H1 (cell line): ENCODE results near the gene GLB1L3. TPM values are rescaled to one million over a fixed set of nuclear protein-coding genes. Genes with fewer than 3 reads are reported as not detected.

Source experiments
- CTCF ChIA-PET: fragments of 300-600 bp; sonication (Branson Sonifier 250); formaldehyde crosslinking; loops from one replicate; lab custom pipeline; 2021; ENCODE audit not compliant: partially characterized antibody; lab: Charles Lee
- POLR2A ChIA-PET: fragments of 300-600 bp; sonication (Branson Sonifier 250); formaldehyde crosslinking; loops from one replicate; lab custom pipeline; 2021; ENCODE audit warnings: inconsistent platforms; ENCODE audit not compliant: partially characterized antibody; lab: Charles Lee
- DNase-seq, 2 experiments: peaks; one replicate each; pipeline versions ENCODE4 v3.0.0 to v3.0.0-alpha.2; 2010 to 2022; ENCODE audit warnings: low spot score in 2 of 2, low read depth in 1 of 2, mixed read lengths in 1 of 2
- FAIRE-seq: peaks from 2 replicates; lab custom pipeline; 2011; peaks lifted over from hg19 to GRCh38; lab: Jason Lieb, UNC
- H2AFZ ChIP-seq: 2 replicates; pipeline ENCODE4 v1.8.1; 2012; ENCODE audit warnings: low read length, inconsistent platforms
- H2AK5ac ChIP-seq: 2 replicates; pipeline ENCODE4 v1.6.1; 2013; ENCODE audit warnings: low read depth, low read length
- H2BK120ac ChIP-seq: replicated peaks from 2 replicates; pipeline ENCODE3; 2013; ENCODE audit warnings: low read depth, low read length, inconsistent platforms
- H2BK12ac ChIP-seq: 2 replicates; pipeline ENCODE4 v1.6.1; 2013; ENCODE audit warnings: low read depth, low read length
- H2BK15ac ChIP-seq: 2 replicates; pipeline ENCODE4 v1.6.1; 2013; ENCODE audit warnings: low read length
- H2BK20ac ChIP-seq: 2 replicates; pipeline ENCODE4 v1.6.1; 2013; ENCODE audit warnings: low read length
- H2BK5ac ChIP-seq: 2 replicates; pipeline ENCODE4 v1.6.1; 2013; ENCODE audit warnings: low read depth, low read length
- H3K14ac ChIP-seq: 2 replicates; pipeline ENCODE4 v1.6.1; 2013; ENCODE audit warnings: inconsistent platforms; ENCODE audit not compliant: insufficient read length
- H3K18ac ChIP-seq: 2 replicates; pipeline ENCODE4 v1.6.1; 2013; ENCODE audit warnings: low read length; ENCODE audit errors: extremely low read depth
- H3K23ac ChIP-seq: 2 replicates; pipeline ENCODE4 v1.6.1; 2013; ENCODE audit warnings: inconsistent platforms; ENCODE audit not compliant: insufficient read length
- H3K23me2 ChIP-seq: 2 replicates; pipeline ENCODE4 v1.6.1; 2013; ENCODE audit warnings: low read depth, low read length
- H3K27ac ChIP-seq: 2 replicates; pipeline ENCODE4 v1.6.1; 2011; ENCODE audit warnings: low read depth, low read length, inconsistent platforms
- H3K27me3 ChIP-seq, 4 experiments: replicated peaks in 1 of 4; 1 replicate in 1 of 4; 2 replicates in 3 of 4; pipeline versions ENCODE4 v1.6.1 to v1.8.1; 2011 to 2013; ENCODE audit warnings: low read length in 3 of 4, mild to moderate bottlenecking in 3 of 4, inconsistent platforms in 2 of 4, mixed read lengths in 2 of 4, moderate library complexity in 1 of 4; ENCODE audit not compliant: control insufficient read depth in 3 of 4, insufficient read depth in 3 of 4; ENCODE audit errors: extremely low read depth in 1 of 4
- H3K36me3 ChIP-seq, 4 experiments: 2 replicates each; pipeline versions ENCODE4 v1.6.1 to v1.8.1; 2011 to 2013; ENCODE audit warnings: mild to moderate bottlenecking in 4 of 4, low read length in 3 of 4, moderate library complexity in 2 of 4, control low read depth in 1 of 4, inconsistent platforms in 1 of 4; ENCODE audit not compliant: insufficient read depth in 4 of 4, control insufficient read depth in 2 of 4
- H3K4ac ChIP-seq: replicated peaks from 2 replicates; pipeline ENCODE3; 2013; ENCODE audit warnings: low read length, low read depth, mixed read lengths, inconsistent platforms; ENCODE audit not compliant: insufficient read length
- H3K4me1 ChIP-seq, 4 experiments: replicated peaks in 1 of 4; 1 replicate in 1 of 4; 2 replicates in 3 of 4; pipeline versions ENCODE4 v1.6.1 to v1.8.1; 2011 to 2013; ENCODE audit warnings: low read length in 3 of 4, inconsistent platforms in 2 of 4, mixed read lengths in 1 of 4; ENCODE audit not compliant: insufficient read depth in 4 of 4, control insufficient read depth in 3 of 4
- H3K4me2 ChIP-seq, 2 experiments: 2 replicates each; pipeline versions ENCODE4 v1.6.1 to v1.8.1; 2011 to 2013; ENCODE audit warnings: low read depth in 2 of 2, low read length in 2 of 2, control low read depth in 1 of 2, inconsistent platforms in 1 of 2, mild to moderate bottlenecking in 1 of 2; ENCODE audit not compliant: insufficient read depth in 1 of 2
- H3K4me3 ChIP-seq, 4 experiments: fragments of 200-600, 300-600 bp in 1 of 4; sonication (generic), shearing (Covaris generic), sonication (Bioruptor Twin) in 1 of 4; 2 replicates each; pipeline versions ENCODE4 v1.5.1 to v1.8.1; 2011 to 2016; ENCODE audit warnings: low read length in 4 of 4, low read depth in 3 of 4, control low read depth in 2 of 4, inconsistent platforms in 2 of 4, mild to moderate bottlenecking in 2 of 4, mixed read lengths in 1 of 4, moderate library complexity in 1 of 4; ENCODE audit not compliant: insufficient read depth in 2 of 4; ENCODE audit errors: extremely low read depth in 1 of 4
- H3K56ac ChIP-seq: replicated peaks from 2 replicates; pipeline ENCODE3; 2013; ENCODE audit warnings: low read depth, mild to moderate bottlenecking, mixed read lengths, low read length, inconsistent platforms; ENCODE audit not compliant: insufficient read length
- H3K79me1 ChIP-seq: 2 replicates; pipeline ENCODE4 v1.6.1; 2013; ENCODE audit warnings: low read depth, low read length, control low read depth
- H3K79me2 ChIP-seq, 2 experiments: 2 replicates each; pipeline versions ENCODE4 v1.6.1 to v1.8.1; 2012 to 2013; ENCODE audit warnings: low read length in 2 of 2, mild to moderate bottlenecking in 2 of 2, inconsistent platforms in 1 of 2; ENCODE audit not compliant: insufficient read depth in 2 of 2, control insufficient read depth in 1 of 2
- H3K9ac ChIP-seq, 4 experiments: replicated peaks in 1 of 4; 1 replicate in 1 of 4; 2 replicates in 3 of 4; pipeline versions ENCODE4 v1.6.1 to v1.8.1; 2011 to 2013; ENCODE audit warnings: low read depth in 3 of 4, low read length in 3 of 4, control low read depth in 2 of 4, mild to moderate bottlenecking in 2 of 4, moderate library complexity in 2 of 4, inconsistent platforms in 1 of 4; ENCODE audit errors: extremely low read depth in 1 of 4
- H3K9me3 ChIP-seq, 2 experiments: 2 replicates each; pipeline versions ENCODE4 v1.6.1 to v1.8.1; 2012 to 2013; ENCODE audit warnings: mild to moderate bottlenecking in 2 of 2, moderate library complexity in 2 of 2, control low read depth in 1 of 2, inconsistent platforms in 1 of 2, low read depth in 1 of 2, low read length in 1 of 2, mixed read lengths in 1 of 2; ENCODE audit not compliant: insufficient read depth in 2 of 2
- H4K20me1 ChIP-seq, 2 experiments: replicated peaks in 1 of 2; 2 replicates each; pipeline versions ENCODE3 to v1.8.1; 2011 to 2013; ENCODE audit warnings: inconsistent platforms in 2 of 2, low read length in 2 of 2, mild to moderate bottlenecking in 1 of 2; ENCODE audit not compliant: insufficient read depth in 2 of 2, control insufficient read depth in 1 of 2
- H4K5ac ChIP-seq: 2 replicates; pipeline ENCODE4 v1.6.1; 2013; ENCODE audit warnings: low read length, low read depth, mixed read lengths, inconsistent platforms; ENCODE audit not compliant: insufficient read length
- H4K8ac ChIP-seq: 2 replicates; pipeline ENCODE4 v1.8.0; 2013; ENCODE audit warnings: mild to moderate bottlenecking, moderate library complexity, low read length, inconsistent platforms; ENCODE audit not compliant: insufficient read depth; ENCODE audit errors: extremely low read depth
- H4K91ac ChIP-seq: replicated peaks from 2 replicates; pipeline ENCODE3; 2013; ENCODE audit warnings: low read length, mixed read lengths, inconsistent platforms; ENCODE audit not compliant: insufficient read length
- JUND ChIP-seq: IDR thresholded peaks from 2 replicates; pipeline ENCODE4 v1.6.1; 2011; ENCODE audit warnings: mild to moderate bottlenecking, improper control_type of control experiment, low read length
- YY1 ChIP-seq: IDR thresholded peaks from 2 replicates; pipeline ENCODE4 v1.6.1; 2011; ENCODE audit warnings: low read depth, mild to moderate bottlenecking, low read length
- ZNF274 ChIP-seq: IDR thresholded peaks from 2 replicates; pipeline ENCODE4 v1.7.0; 2012; ENCODE audit warnings: low read length, borderline replicate concordance; ENCODE audit errors: extremely low read depth
- WGBS, 2 experiments: shearing (Covaris generic) in 1 of 2; methylation state at CpG; one replicate each; pipeline versions ENCODE4 v1.1.6 to v1.1.7; 2013 to 2015; ENCODE audit warnings: low lambda C conversion rate in 2 of 2, mixed read lengths in 2 of 2, inconsistent platforms in 1 of 2, low coverage in 1 of 2, missing lambda C conversion rate in 1 of 2; ENCODE audit not compliant: insufficient replicate concordance in 2 of 2, insufficient coverage in 1 of 2, insufficient read length in 1 of 2; ENCODE audit errors: extremely low coverage in 1 of 2, missing lambda C conversion rate in 1 of 2; 5-methylcytosine and 5-hydroxymethylcytosine counted together
- polyA plus RNA-seq, 7 experiments: library from polyadenylated mRNA; depleted of rRNA in 3 of 7; stranded (reverse) in 5 of 7; unstranded in 2 of 7; fragments of >200 nt in 5 of 7; fragments of 200-250 nt in 2 of 7; gene quantifications; 1 replicate in 5 of 7; 2 replicates in 1 of 7; 4 replicates in 1 of 7; pipeline versions ENCODE4 v1.2.1 to v1.2.3, GENCODE V29; 2011 to 2013; ENCODE audit warnings: missing spikeins in 2 of 7, mixed read lengths in 2 of 7
- total RNA-seq: library from RNA; stranded (reverse); fragmentation: NEBNext Ultra II Directional; extraction: Animal tissue kit (Norgen Biotek cat#: 25700); gene quantifications from 2 replicates; pipeline ENCODE4 v1.2.1, GENCODE V29; 2021

The GLB1L3 gene
- total and polyA plus RNA-seq, 2 of the 8 experiments (the other 6 are each of a cell fraction or from before 2014, with no cell fraction given) = 14.9 to 33.2 TPM

DNA sequence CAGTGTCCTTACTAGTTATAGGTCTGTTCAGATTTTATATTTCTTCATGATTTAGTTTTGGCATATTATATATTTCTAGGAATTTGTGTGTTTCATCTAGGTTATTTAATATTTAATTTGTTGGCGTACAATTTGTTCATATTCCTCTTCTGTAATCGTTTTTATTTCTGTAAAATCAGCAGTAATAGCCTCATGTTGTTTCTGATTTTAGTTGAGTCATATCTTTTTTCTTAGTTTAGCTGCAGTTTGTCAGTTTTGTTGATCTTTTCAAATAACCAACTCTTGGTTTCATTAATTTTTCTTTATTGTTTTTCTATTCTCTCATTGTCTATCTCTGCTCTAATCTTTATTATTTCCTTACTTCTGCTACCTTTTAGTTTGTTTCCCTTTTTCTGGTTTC, 75.9 kb downstream of the GLB1L3 start:
- Histone ChIP-seq H4K20me1 (no peaks in the 10 kb centered on the region), H2AK5ac (no peak overlapping the region), H3K79me2 (no peaks in the 10 kb centered on the region), H2BK15ac (no peak overlapping the region), H3K23me2 (no peaks in the 10 kb centered on the region), H3K56ac (no peak overlapping the region), H3K4me3 (no peak overlapping the region), H2BK5ac (no peak overlapping the region), H3K23ac (no peak overlapping the region), H2BK12ac (no peak overlapping the region), H3K9me3 (no peaks in the 10 kb centered on the region), H3K27me3 (no peaks in the 10 kb centered on the region; a peak in 1 of 7 replicates), H4K91ac (no peak overlapping the region), H2AFZ (no peak overlapping the region), H3K27ac (no peak overlapping the region), H3K4me2 (no peak overlapping the region), H2BK120ac (no peak overlapping the region), H3K79me1 (no peaks in the 10 kb centered on the region), H2BK20ac (no peak overlapping the region), H4K8ac (no peak overlapping the region), H3K9ac (no peak overlapping the region), H3K4me1 (peaks cover 0 to 3% (median 1%) of the 10 kb centered on the region in 4 experiments; a peak in 2 of 7 replicates), H3K14ac (no peak overlapping the region), H3K18ac (no peak overlapping the region), H3K36me3 (no peaks in the 10 kb centered on the region), H4K5ac (no peak overlapping the region), H3K4ac (no peak overlapping the region)
- ChIA-PET CTCF (interaction anchor here (0.8 kb wide), 1 partner anchor 14 kb away, joined by 3 read pairs; no protein-coding TSS in a partner anchor), POLR2A (no interaction called here)
- DNase-seq (no peak), FAIRE-seq (no peak)
- 84% methylated on average over 2 of the region's 2 CpGs; no CpG with 5 or more reads in 1 of the 2 experiments for WGBS, 2 experiments
- TF ChIP-seq YY1 = no peak
- TF ChIP-seq JUND = no peak
- no peak for TF ChIP-seq ZNF274
